Measurements from ENCODE around the gene LCN12.
"Not testable (repeated sequence)": the region's sequence is repeated elsewhere in the genome, so short reads cannot be mapped to it uniquely, and the experiment has no call there.

The LCN12 gene

GRCh38 chr9:136994180-136994887 lies 42.3 kb downstream of the LCN12 start:
- no peak for DNase-seq
- intact Hi-C loops (cut with DNase I): no loop called here

GRCh38 chr9:136994888-136995230 lies 42.8 kb downstream of the LCN12 start:
- intact Hi-C loops (cut with DNase I): no loop called here

GRCh38 chr9:136995362-136995761 lies 43.3 kb downstream of the LCN12 start:
- intact Hi-C loops (cut with DNase I): no loop called here
- no peak for DNase-seq

More at GRCh38 chr9:136994888-136995230, 42.8 kb downstream of the LCN12 start:
- DNase-seq: no peak

GRCh38 chr9:136995772-136996311 lies 43.8 kb downstream of the LCN12 start:
- intact Hi-C loops (cut with DNase I): no loop called here
- DNase-seq: peak in 13 of 42 donors; percentile 27 to 68 (median 54)

GRCh38 chr9:136996361-136997292 lies 44.6 kb downstream of the LCN12 start, which contains the start of gene CLIC3:
Gene CLIC3 (minus strand): TSS chr9:136996568. CDS start chr9:136996543, 25 bp downstream.
- intact Hi-C loops (cut with DNase I): no loop called here
- peak in 2 of 42 donors; percentile 9 to 40 for DNase-seq

- DNase-seq: peak in 1 of 42 donors; percentile 8
- intact Hi-C loops (cut with DNase I): no loop called here
These were observed 45.3 kb downstream of the LCN12 start for GRCh38 chr9:136997371-136997770.

GRCh38 chr9:136997830-136998234 lies 45.8 kb downstream of the LCN12 start:
- intact Hi-C loops (cut with DNase I): no loop called here
- no peak for DNase-seq

GRCh38 chr9:137000177-137000930 lies 48.3 kb downstream of the LCN12 start:
- intact Hi-C loops (cut with DNase I): no loop called here
- DNase-seq: no peak

- intact Hi-C loops (cut with DNase I): no loop called here
- DNase-seq: no peak
These were observed 50.0 kb downstream of the LCN12 start for GRCh38 chr9:137001857-137002645.

- no peak for DNase-seq
- intact Hi-C loops (cut with DNase I): no loop called here
These were observed 50.6 kb downstream of the LCN12 start for GRCh38 chr9:137002646-137003041.

- intact Hi-C loops (cut with DNase I): not testable (repeated sequence)
- DNase-seq: peak in 20 of 42 donors; percentile 43 to 81 (median 60)
These were observed 52.2 kb downstream of the LCN12 start for GRCh38 chr9:137004285-137004684.

Data from head of caudate nucleus (tissue), 42 donors.